ENCODE data around the gene TTLL6.

DNA sequence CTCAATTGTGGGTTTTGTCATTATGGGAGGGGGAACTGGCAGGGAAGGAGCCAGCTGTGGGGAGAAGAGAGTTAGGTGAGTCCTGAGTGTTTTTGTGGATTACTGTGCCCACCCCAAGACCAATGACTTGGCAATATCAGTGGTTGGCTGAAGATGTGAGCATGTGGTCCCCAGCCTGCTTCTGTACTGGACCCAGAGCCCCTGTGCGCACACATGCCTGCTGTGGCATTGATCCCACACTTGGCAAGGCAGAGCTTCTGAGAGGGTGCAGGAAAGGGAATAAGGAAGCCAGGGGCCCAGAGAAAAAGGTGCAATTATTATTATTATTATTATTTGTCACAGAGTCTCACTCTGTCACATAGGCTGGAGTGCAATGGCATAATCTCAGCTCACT lies 96.0 kb downstream of the TTLL6 start:
- TF ChIP-seq, protein P1, sequence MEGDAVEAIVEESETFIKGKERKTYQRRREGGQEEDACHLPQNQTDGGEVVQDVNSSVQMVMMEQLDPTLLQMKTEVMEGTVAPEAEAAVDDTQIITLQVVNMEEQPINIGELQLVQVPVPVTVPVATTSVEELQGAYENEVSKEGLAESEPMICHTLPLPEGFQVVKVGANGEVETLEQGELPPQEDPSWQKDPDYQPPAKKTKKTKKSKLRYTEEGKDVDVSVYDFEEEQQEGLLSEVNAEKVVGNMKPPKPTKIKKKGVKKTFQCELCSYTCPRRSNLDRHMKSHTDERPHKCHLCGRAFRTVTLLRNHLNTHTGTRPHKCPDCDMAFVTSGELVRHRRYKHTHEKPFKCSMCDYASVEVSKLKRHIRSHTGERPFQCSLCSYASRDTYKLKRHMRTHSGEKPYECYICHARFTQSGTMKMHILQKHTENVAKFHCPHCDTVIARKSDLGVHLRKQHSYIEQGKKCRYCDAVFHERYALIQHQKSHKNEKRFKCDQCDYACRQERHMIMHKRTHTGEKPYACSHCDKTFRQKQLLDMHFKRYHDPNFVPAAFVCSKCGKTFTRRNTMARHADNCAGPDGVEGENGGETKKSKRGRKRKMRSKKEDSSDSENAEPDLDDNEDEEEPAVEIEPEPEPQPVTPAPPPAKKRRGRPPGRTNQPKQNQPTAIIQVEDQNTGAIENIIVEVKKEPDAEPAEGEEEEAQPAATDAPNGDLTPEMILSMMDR (IDR thresholded peaks at IDR 0.05; ENCODE audit: low read depth, low read length, poor library complexity, severe bottlenecking): no peak
- TF ChIP-seq EZH2phosphoT487 (IDR thresholded peaks at IDR 0.05; ENCODE audit: borderline replicate concordance, low read length): no peak

Measured in DOHH2 (cell line).